Measurements from ENCODE around the gene INHBE.
A peak's percentile ranks its signal among the peaks of the same experiment; 100 is the strongest.

INHBE gene

DNA sequence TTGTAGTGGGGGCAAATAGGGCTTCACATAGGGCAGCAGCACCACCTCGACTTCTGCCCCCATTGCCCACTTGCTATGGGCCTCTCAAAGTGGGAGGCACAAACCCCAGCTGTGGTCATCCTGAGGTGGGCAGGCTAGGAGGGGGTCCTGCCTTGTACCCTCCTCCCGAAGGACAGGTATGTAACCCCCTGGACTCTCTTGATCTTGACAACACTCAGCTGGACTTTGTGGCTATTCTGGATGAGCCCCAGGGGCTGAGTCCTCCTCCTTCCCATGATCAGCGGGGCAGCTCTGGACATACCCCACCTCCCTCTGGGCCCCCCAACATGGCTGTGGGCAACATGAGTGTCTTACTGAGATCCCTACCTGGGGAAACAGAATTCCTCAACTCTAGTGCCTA is 16.6 kb downstream of the INHBE start:
- H3K9ac ChIP-seq (ENCODE audit: low read depth, low read length), result no peak overlapping the region
- H3K4me1 ChIP-seq (ENCODE audit: insufficient read depth, low read length), result no peaks in the 10 kb centered on the region; the same call in 1 of the 2 replicates
- H3K9me3 ChIP-seq (ENCODE audit: control insufficient read depth, insufficient read depth, low read length), result no peaks in the 10 kb centered on the region
- H3K36me3 ChIP-seq (ENCODE audit: insufficient read depth, low read length), result no peaks in the 10 kb centered on the region

GRCh38 chr12:57472391-57472790 is 17.3 kb downstream of the INHBE start:
- H3K4me1 ChIP-seq (ENCODE audit: insufficient read depth, low read length), result peaks cover 7% of the 10 kb centered on the region
- no peaks in the 10 kb centered on the region for H3K9me3 ChIP-seq (ENCODE audit: control insufficient read depth, insufficient read depth, low read length)
- H3K36me3 ChIP-seq (ENCODE audit: insufficient read depth, low read length), result no peaks in the 10 kb centered on the region
- no peak overlapping the region for H3K9ac ChIP-seq (ENCODE audit: low read depth, low read length)

GRCh38 chr12:57473392-57473791 is 18.3 kb downstream of the INHBE start:
- Histone ChIP-seq H3K9me3 (ENCODE audit: control insufficient read depth, insufficient read depth, low read length) (no peaks in the 10 kb centered on the region), H3K4me1 (ENCODE audit: insufficient read depth, low read length) (peaks cover 17% of the 10 kb centered on the region), H3K9ac (ENCODE audit: low read depth, low read length) (no peak overlapping the region), H3K36me3 (ENCODE audit: insufficient read depth, low read length) (no peaks in the 10 kb centered on the region)

GRCh38 chr12:57473886-57474285 is 18.8 kb downstream of the INHBE start:
- Histone ChIP-seq H3K9ac (ENCODE audit: low read depth, low read length) (no peak overlapping the region), H3K9me3 (ENCODE audit: control insufficient read depth, insufficient read depth, low read length) (no peaks in the 10 kb centered on the region), H3K36me3 (ENCODE audit: insufficient read depth, low read length) (no peaks in the 10 kb centered on the region), H3K4me1 (ENCODE audit: insufficient read depth, low read length) (peaks cover 17% of the 10 kb centered on the region)

DNA sequence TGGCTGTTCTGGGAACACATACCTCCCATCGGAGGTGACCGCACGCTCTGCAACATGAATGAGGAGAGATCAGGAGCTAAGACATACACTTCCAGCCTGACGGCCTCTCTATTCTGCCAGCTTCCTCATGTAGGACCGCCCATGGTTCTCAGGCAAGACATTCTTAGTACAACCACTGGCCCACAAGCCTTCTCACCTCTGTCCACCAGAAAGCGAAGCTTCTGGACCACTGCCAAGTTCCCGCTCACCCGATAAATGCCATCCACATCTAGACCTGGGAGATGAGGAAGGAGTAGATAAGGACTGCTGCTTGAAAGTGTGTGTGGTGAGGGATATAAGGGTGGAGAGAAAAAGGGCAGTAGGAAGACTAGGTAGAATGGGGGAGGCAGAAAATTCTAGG is 19.3 kb downstream of the INHBE start:
- Histone ChIP-seq H3K9ac (ENCODE audit: low read depth, low read length) (no peak overlapping the region), H3K4me1 (ENCODE audit: insufficient read depth, low read length) (peaks cover 17% of the 10 kb centered on the region), H3K9me3 (ENCODE audit: control insufficient read depth, insufficient read depth, low read length) (no peaks in the 10 kb centered on the region), H3K36me3 (ENCODE audit: insufficient read depth, low read length) (no peaks in the 10 kb centered on the region)

DNA sequence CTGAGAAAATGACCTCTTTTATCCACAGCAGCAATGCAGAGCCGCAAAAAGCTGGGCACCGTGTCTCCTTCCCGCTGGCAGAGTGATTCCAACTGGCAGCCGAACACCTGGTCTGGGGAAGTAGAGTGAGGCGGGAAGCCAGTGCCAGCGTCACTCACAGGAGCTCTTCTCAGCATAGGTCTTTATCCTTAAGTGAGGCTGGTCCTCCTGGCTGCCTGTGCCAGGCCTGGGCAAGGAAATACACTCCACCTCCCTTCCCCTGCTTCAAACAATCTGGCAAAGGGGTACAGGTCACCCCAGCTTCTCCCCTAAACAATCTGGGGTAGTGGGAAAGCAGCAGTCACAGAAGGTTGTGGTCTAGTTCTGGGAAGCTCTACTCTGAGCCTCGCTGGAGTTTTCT is 19.8 kb downstream of the INHBE start:
- Histone ChIP-seq H3K4me1 (ENCODE audit: insufficient read depth, low read length) (peaks cover 17% of the 10 kb centered on the region), H3K9me3 (ENCODE audit: control insufficient read depth, insufficient read depth, low read length) (no peaks in the 10 kb centered on the region), H3K36me3 (ENCODE audit: insufficient read depth, low read length) (no peaks in the 10 kb centered on the region), H3K9ac (ENCODE audit: low read depth, low read length) (peak overlapping the region; percentile 49; the same call in 1 of the 2 replicates)

- Histone ChIP-seq H3K36me3 (ENCODE audit: insufficient read depth, low read length) (no peaks in the 10 kb centered on the region), H3K9me3 (ENCODE audit: control insufficient read depth, insufficient read depth, low read length) (no peaks in the 10 kb centered on the region), H3K4me1 (ENCODE audit: insufficient read depth, low read length) (peaks cover 17% of the 10 kb centered on the region), H3K9ac (ENCODE audit: low read depth, low read length) (peak overlapping the region; percentile 49; the same call in 1 of the 2 replicates)
These were observed 20.4 kb downstream of the INHBE start for GRCh38 chr12:57475271-57476161.

- H3K36me3 ChIP-seq (ENCODE audit: insufficient read depth, low read length), result no peaks in the 10 kb centered on the region
- H3K9me3 ChIP-seq (ENCODE audit: control insufficient read depth, insufficient read depth, low read length), result no peaks in the 10 kb centered on the region
- peaks cover 18% of the 10 kb centered on the region for H3K4me1 ChIP-seq (ENCODE audit: insufficient read depth, low read length)
These were observed 21.3 kb downstream of the INHBE start for GRCh38 chr12:57476162-57476992.

GRCh38 chr12:57476993-57477709 is 22.0 kb downstream of the INHBE start:
- H3K4me1 ChIP-seq (ENCODE audit: insufficient read depth, low read length), result peaks cover 25% of the 10 kb centered on the region
- H3K9ac ChIP-seq (ENCODE audit: low read depth, low read length), result no peak overlapping the region
- H3K9me3 ChIP-seq (ENCODE audit: control insufficient read depth, insufficient read depth, low read length), result no peaks in the 10 kb centered on the region
- H3K36me3 ChIP-seq (ENCODE audit: insufficient read depth, low read length), result no peaks in the 10 kb centered on the region

More at GRCh38 chr12:57476162-57476992, 21.3 kb downstream of the INHBE start:
- peak overlapping the region; percentile 49; the same call in 1 of the 2 replicates for H3K9ac ChIP-seq (ENCODE audit: low read depth, low read length)

GRCh38 chr12:57477710-57478681 is 22.9 kb downstream of the INHBE start:
- Histone ChIP-seq H3K9me3 (ENCODE audit: control insufficient read depth, insufficient read depth, low read length) (no peaks in the 10 kb centered on the region), H3K9ac (ENCODE audit: low read depth, low read length) (no peak overlapping the region), H3K36me3 (ENCODE audit: insufficient read depth, low read length) (no peaks in the 10 kb centered on the region), H3K4me1 (ENCODE audit: insufficient read depth, low read length) (peaks cover 25% of the 10 kb centered on the region)

DNA sequence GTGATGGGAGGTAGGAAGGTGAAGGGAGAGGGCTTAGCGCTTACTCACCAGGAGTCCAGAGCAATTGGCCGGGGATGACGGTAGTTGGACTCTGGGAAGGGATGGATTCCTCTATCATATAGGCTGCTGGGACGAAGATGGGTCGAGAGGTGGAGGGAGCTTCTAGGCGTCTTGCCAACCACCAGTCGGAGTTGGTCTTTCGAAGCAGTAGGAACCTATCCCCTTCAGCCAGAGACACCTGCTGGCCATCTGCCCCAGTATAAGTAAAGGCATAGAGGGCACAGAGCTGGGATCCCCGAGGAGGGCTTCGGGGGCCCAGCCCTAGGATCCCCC is 23.9 kb downstream of the INHBE start:
- no peaks in the 10 kb centered on the region for H3K9me3 ChIP-seq (ENCODE audit: control insufficient read depth, insufficient read depth, low read length)
- no peak overlapping the region for H3K9ac ChIP-seq (ENCODE audit: low read depth, low read length)
- no peaks in the 10 kb centered on the region for H3K36me3 ChIP-seq (ENCODE audit: insufficient read depth, low read length)
- H3K4me1 ChIP-seq (ENCODE audit: insufficient read depth, low read length), result peaks cover 32% of the 10 kb centered on the region

GRCh38 chr12:57479376-57480115 is 24.4 kb downstream of the INHBE start, which contains the start of gene ARHGAP9:
TSS of gene ARHGAP9 (minus strand) at chr12:57479866. CDS start at chr12:57479406, 460 bp downstream.
- H3K4me1 ChIP-seq (ENCODE audit: insufficient read depth, low read length), result peaks cover 32% of the 10 kb centered on the region
- H3K36me3 ChIP-seq (ENCODE audit: insufficient read depth, low read length), result no peaks in the 10 kb centered on the region
- H3K9ac ChIP-seq (ENCODE audit: low read depth, low read length), result no peak within 1 kb of the TSS
- H3K9me3 ChIP-seq (ENCODE audit: control insufficient read depth, insufficient read depth, low read length), result no peaks in the 10 kb centered on the region

DNA sequence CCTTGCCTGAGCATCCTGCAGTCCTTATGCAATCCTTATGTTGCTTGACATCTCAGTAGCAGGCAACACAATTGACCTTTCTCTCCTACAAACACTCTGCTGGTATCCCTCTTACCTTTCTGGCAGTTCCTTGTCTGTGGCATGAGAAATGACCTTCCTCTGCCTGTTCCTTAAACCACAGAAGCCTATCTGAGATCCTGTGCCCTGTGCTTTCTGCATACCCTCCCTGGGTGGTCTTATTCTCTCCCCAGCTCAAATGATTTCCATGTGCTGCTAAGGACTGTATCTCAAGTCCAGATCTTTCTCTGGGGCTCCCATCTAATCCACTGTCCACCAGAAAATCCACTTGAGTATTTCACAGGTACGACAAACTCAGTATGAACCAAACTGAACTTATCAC is 26.6 kb downstream of the INHBE start:
- H3K36me3 ChIP-seq (ENCODE audit: insufficient read depth, low read length), result no peaks in the 10 kb centered on the region
- H3K9ac ChIP-seq (ENCODE audit: low read depth, low read length), result no peak overlapping the region
- peaks cover 32% of the 10 kb centered on the region for H3K4me1 ChIP-seq (ENCODE audit: insufficient read depth, low read length)

More for the DNA sequence above, 26.6 kb downstream of the INHBE start:
- no peaks in the 10 kb centered on the region for H3K9me3 ChIP-seq (ENCODE audit: control insufficient read depth, insufficient read depth, low read length)

All from ES-I3 (cell line).